H9 (cell line): ENCODE data around the gene CFAP97. TPM values are rescaled to one million over a fixed set of nuclear protein-coding genes. Genes with fewer than 3 reads are reported as not detected.

Experiments used
- DNase-seq: peaks from one replicate; pipeline ENCODE4 v3.0.0-alpha.2; 2017
- H2AFZ ChIP-seq: one replicate; pipeline ENCODE4 v1.6.1; 2013; ENCODE audit warnings: mild to moderate bottlenecking, low read length, control low read depth, moderate library complexity
- H2AK5ac ChIP-seq: 2 replicates; pipeline ENCODE4 v1.6.1; 2013; ENCODE audit warnings: low read length, control low read depth, mixed read lengths; ENCODE audit not compliant: insufficient read length
- H2BK120ac ChIP-seq: one replicate; pipeline ENCODE4 v1.6.1; 2013; ENCODE audit warnings: low read depth, mild to moderate bottlenecking, low read length, control low read depth, inconsistent platforms; ENCODE audit not compliant: poor library complexity, severe bottlenecking
- H2BK12ac ChIP-seq: 2 replicates; pipeline ENCODE4 v1.6.1; 2013; ENCODE audit warnings: low read length, control low read depth, mixed read lengths, low read depth; ENCODE audit not compliant: insufficient read length
- H2BK15ac ChIP-seq: 2 replicates; pipeline ENCODE4 v1.6.1; 2013; ENCODE audit warnings: low read depth, low read length, control low read depth
- H2BK20ac ChIP-seq: one replicate; pipeline ENCODE4 v1.6.1; 2013; ENCODE audit warnings: low read depth, mild to moderate bottlenecking, low read length, control low read depth, inconsistent platforms; ENCODE audit not compliant: poor library complexity, severe bottlenecking
- H2BK5ac ChIP-seq: 2 replicates; pipeline ENCODE4 v1.6.1; 2013; ENCODE audit warnings: low read length, control low read depth, mixed read lengths; ENCODE audit not compliant: insufficient read length
- H3K14ac ChIP-seq: 2 replicates; pipeline ENCODE4 v1.6.1; 2013; ENCODE audit warnings: low read length, control low read depth; ENCODE audit not compliant: insufficient read depth
- H3K18ac ChIP-seq: 2 replicates; pipeline ENCODE4 v1.6.1; 2013; ENCODE audit warnings: low read depth, mild to moderate bottlenecking, mixed read lengths, low read length, control low read depth; ENCODE audit not compliant: insufficient read length
- H3K23ac ChIP-seq: 2 replicates; pipeline ENCODE4 v1.6.1; 2013; ENCODE audit warnings: low read length, control low read depth, mixed read lengths, low read depth; ENCODE audit not compliant: insufficient read length
- H3K23me2 ChIP-seq: 2 replicates; pipeline ENCODE4 v1.6.1; 2013; ENCODE audit warnings: low read depth, mild to moderate bottlenecking, mixed read lengths, low read length, control low read depth; ENCODE audit not compliant: insufficient read length, poor library complexity, severe bottlenecking
- H3K27ac ChIP-seq: 2 replicates; pipeline ENCODE4 v1.5.1; 2013; ENCODE audit warnings: low read length, control low read depth, mixed read lengths, low read depth; ENCODE audit not compliant: insufficient read length
- H3K27me3 ChIP-seq: 2 replicates; pipeline ENCODE4 v1.6.1; 2013; ENCODE audit warnings: low read length, control low read depth, inconsistent platforms; ENCODE audit not compliant: insufficient read depth
- H3K4ac ChIP-seq: 2 replicates; pipeline ENCODE4 v1.6.1; 2013; ENCODE audit warnings: low read depth, mild to moderate bottlenecking, control low read depth, inconsistent platforms, low read length, moderate library complexity
- H3K4me1 ChIP-seq: 2 replicates; pipeline ENCODE4 v1.6.1; 2013; ENCODE audit warnings: low read length, control low read depth, inconsistent platforms; ENCODE audit not compliant: insufficient read depth
- H3K4me2 ChIP-seq: 2 replicates; pipeline ENCODE4 v1.6.1; 2013; ENCODE audit warnings: low read length, control low read depth, mixed read lengths; ENCODE audit not compliant: insufficient read length, insufficient read depth
- H3K56ac ChIP-seq: 2 replicates; pipeline ENCODE4 v1.6.1; 2013; ENCODE audit warnings: low read depth, mild to moderate bottlenecking, mixed read lengths, low read length, control low read depth; ENCODE audit not compliant: insufficient read length
- H3K79me1 ChIP-seq: 2 replicates; pipeline ENCODE4 v1.6.1; 2013; ENCODE audit warnings: low read depth, mild to moderate bottlenecking, moderate library complexity, low read length, control low read depth, inconsistent platforms; ENCODE audit not compliant: insufficient read depth, poor library complexity, severe bottlenecking
- H3K79me2 ChIP-seq: 2 replicates; pipeline ENCODE4 v1.6.1; 2013; ENCODE audit warnings: low read length, control low read depth, inconsistent platforms; ENCODE audit not compliant: insufficient read depth
- H3K9ac ChIP-seq: 2 replicates; pipeline ENCODE4 v1.6.1; 2013; ENCODE audit warnings: low read length, control low read depth, mixed read lengths; ENCODE audit not compliant: insufficient read length; ENCODE audit errors: extremely low read depth
- H3K9me3 ChIP-seq: one replicate; pipeline ENCODE4 v1.6.1; 2013; ENCODE audit warnings: low read depth, low read length, inconsistent platforms; ENCODE audit not compliant: control insufficient read depth
- H3T11ph ChIP-seq: one replicate; pipeline ENCODE4 v1.6.1; 2013; ENCODE audit warnings: mild to moderate bottlenecking, low read length, control low read depth, inconsistent platforms
- H4K20me1 ChIP-seq: one replicate; pipeline ENCODE4 v1.6.1; 2013; ENCODE audit not compliant: control insufficient read depth, insufficient read length, insufficient read depth
- H4K5ac ChIP-seq: 2 replicates; pipeline ENCODE4 v1.6.1; 2013; ENCODE audit warnings: low read depth, mild to moderate bottlenecking, mixed read lengths, low read length, control low read depth; ENCODE audit not compliant: insufficient read length
- H4K8ac ChIP-seq: replicated peaks from 2 replicates; pipeline ENCODE4 v1.6.1; 2013; ENCODE audit warnings: low read length, control low read depth, mixed read lengths, low read depth; ENCODE audit not compliant: insufficient read length
- H4K91ac ChIP-seq: 2 replicates; pipeline ENCODE4 v1.6.1; 2013; ENCODE audit warnings: low read depth, mild to moderate bottlenecking, moderate library complexity, mixed read lengths, low read length, control low read depth; ENCODE audit not compliant: insufficient read length
- H3K27ac Mint-ChIP-seq, 3 experiments: 2 replicates in 2 of 3; 3 replicates in 1 of 3; pipeline ENCODE4 v1.8.0; 2020 to 2021; ENCODE audit warnings: mixed read lengths in 3 of 3, mild to moderate bottlenecking in 1 of 3, moderate library complexity in 1 of 3
- H3K27me3 Mint-ChIP-seq: 2 replicates; pipeline ENCODE4 v1.8.0; 2021; ENCODE audit warnings: low read depth, mild to moderate bottlenecking, moderate library complexity, mixed read lengths
- H3K36me3 Mint-ChIP-seq, 3 experiments: 2 replicates in 2 of 3; 3 replicates in 1 of 3; pipeline ENCODE4 v1.8.0; 2020 to 2021; ENCODE audit warnings: low read depth in 3 of 3, mixed read lengths in 3 of 3; ENCODE audit not compliant: insufficient read depth in 1 of 3
- H3K4me1 Mint-ChIP-seq, 2 experiments: 2 replicates each; pipeline ENCODE4 v1.8.0; 2020; ENCODE audit warnings: mixed read lengths in 2 of 2
- H3K4me3 Mint-ChIP-seq, 2 experiments: 2 replicates in 1 of 2; 3 replicates in 1 of 2; pipeline ENCODE4 v1.8.0; 2020 to 2021; ENCODE audit warnings: mild to moderate bottlenecking in 2 of 2, mixed read lengths in 2 of 2, moderate library complexity in 1 of 2
- H3K9me3 Mint-ChIP-seq, 2 experiments: 2 replicates in 1 of 2; 3 replicates in 1 of 2; pipeline ENCODE4 v1.8.0; 2020; ENCODE audit warnings: mild to moderate bottlenecking in 2 of 2, mixed read lengths in 2 of 2, moderate library complexity in 1 of 2
- CTCF ChIP-seq: fragments of 200-600 bp; sonication (generic); conservative IDR thresholded peaks from 3 replicates; pipeline ENCODE4 v1.8.0; 2021; ENCODE audit warnings: antibody characterized with exemption, mild to moderate bottlenecking
- WGBS: extraction: QIAGEN DNeasy Blood & Tissue Kit; methylation state at CpG from one replicate; pipeline ENCODE4 v1.1.7; 2013; ENCODE audit warnings: missing lambda C conversion rate, low lambda C conversion rate, mixed read lengths; ENCODE audit not compliant: insufficient read length; ENCODE audit errors: extremely low coverage; 5-methylcytosine and 5-hydroxymethylcytosine counted together
- total RNA-seq: library from RNA; stranded (reverse); gene quantifications from 2 replicates; pipeline ENCODE4 v1.2.1, GENCODE V29; 2021

The CFAP97 gene
- total RNA-seq, 1 experiment from 2014 or later = 39.3 TPM

GRCh38 chr4:185225940-185226339 is 22.1 kb upstream of the CFAP97 start:
- DNase-seq = no peak
- no peak overlapping the region for H3K14ac ChIP-seq
- no peaks in the 10 kb centered on the region for H4K20me1 ChIP-seq
- peaks cover 4% of the 10 kb centered on the region; the same call in 1 of the 2 replicates for H3K79me2 ChIP-seq
- Mint-ChIP-seq H3K9me3 (no peaks in the 10 kb centered on the region; a peak in 1 of 5 replicates), H3K4me3 (no peak overlapping the region), H3K36me3 (peaks cover 0 to 3% (median 0%) of the 10 kb centered on the region in 3 experiments; a peak in 1 of 7 replicates), H3K27ac (no peak overlapping the region), H3K4me1 (peaks cover 4% of the 10 kb centered on the region in 2 experiments), H3K27me3 (no peaks in the 10 kb centered on the region)
- no peak overlapping the region for H2BK12ac ChIP-seq
- no peak overlapping the region for H3K4me2 ChIP-seq
- H2BK120ac ChIP-seq = no peak overlapping the region
- no peak overlapping the region for H4K91ac ChIP-seq
- H3K23me2 ChIP-seq = peaks cover 4% of the 10 kb centered on the region
- no peak overlapping the region for H3K18ac ChIP-seq
- no peak overlapping the region for H3K4ac ChIP-seq
- no peak overlapping the region for H2BK15ac ChIP-seq
- no peak overlapping the region for H4K8ac ChIP-seq
- H3K9ac ChIP-seq = no peak overlapping the region
- no peak overlapping the region for H4K5ac ChIP-seq
- H3K27me3 ChIP-seq = no peaks in the 10 kb centered on the region
- H2AK5ac ChIP-seq = no peak overlapping the region
- H3K27ac ChIP-seq = no peak overlapping the region
- no peak overlapping the region for H3K23ac ChIP-seq
- WGBS = no CpG with 5 or more reads among the region's 6 CpGs
- H3T11ph ChIP-seq = no peak overlapping the region
- H2BK5ac ChIP-seq = no peak overlapping the region
- H3K9me3 ChIP-seq = no peaks in the 10 kb centered on the region
- peaks cover 14% of the 10 kb centered on the region for H3K79me1 ChIP-seq
- H2BK20ac ChIP-seq = no peak overlapping the region
- no peak for TF ChIP-seq CTCF
- no peak overlapping the region for H2AFZ ChIP-seq
- H3K4me1 ChIP-seq = no peaks in the 10 kb centered on the region; the same call in 1 of the 2 replicates
- H3K56ac ChIP-seq = no peak overlapping the region
